A172 (cell line): ENCODE results near the gene MS4A6E. TPM values are rescaled to one million over a fixed set of nuclear protein-coding genes. Genes with fewer than 3 reads are reported as not detected.

ENCODE experiments used
- DNase-seq: peaks from one replicate; pipeline ENCODE4 v3.0.0-alpha.2; 2015; ENCODE audit warnings: low spot score
- total RNA-seq: library from RNA; depleted of rRNA; stranded (reverse); fragments of >200 nt; shearing (Covaris generic); gene quantifications from 2 replicates; pipeline ENCODE4 v1.2.3, GENCODE V29; 2014; rRNA removed

MS4A6E gene
- total RNA-seq, 1 experiment from 2014 or later = not detected

- no peak for DNase-seq
Measured at GRCh38 chr11:60375316-60375715, 48.3 kb downstream of the MS4A6E start.

- no peak for DNase-seq
Measured at GRCh38 chr11:60376601-60377000, 49.5 kb downstream of the MS4A6E start.

GRCh38 chr11:60377401-60378136 is 50.5 kb downstream of the MS4A6E start:
- DNase-seq = no peak

GRCh38 chr11:60378354-60378753 is 51.3 kb downstream of the MS4A6E start, which contains the start of gene MS4A7:
TSS of gene MS4A7 (plus strand) at chr11:60378532. CDS start at chr11:60383142, 4,610 bp downstream.
- DNase-seq = no peak

GRCh38 chr11:60389279-60389910 is 62.3 kb downstream of the MS4A6E start:
- DNase-seq = no peak

GRCh38 chr11:60390419-60390818 is 63.4 kb downstream of the MS4A6E start:
- DNase-seq = no peak

Other genes with a start within 250 kb of the MS4A6E start
- not detected in 2 replicates for gene MS4A2, start 238.6 kb upstream of the MS4A6E start, total RNA-seq
- gene MS4A6A, start 144.2 kb upstream of the MS4A6E start, total RNA-seq = not detected in 2 replicates
- gene MS4A4E, start 84.1 kb upstream of the MS4A6E start, total RNA-seq = not detected in 2 replicates
- gene MS4A4A, start 46.6 kb upstream of the MS4A6E start, total RNA-seq = not detected in 2 replicates
- gene MS4A7, start 51.3 kb downstream of the MS4A6E start, total RNA-seq = not detected in 2 replicates
- gene MS4A14, start 69.2 kb downstream of the MS4A6E start, total RNA-seq = not detected in 2 replicates
- gene MS4A5, start 102.3 kb downstream of the MS4A6E start, total RNA-seq = not detected in 2 replicates
- gene MS4A1, start 128.6 kb downstream of the MS4A6E start, total RNA-seq = not detected in 2 replicates
- gene MS4A12, start 165.5 kb downstream of the MS4A6E start, total RNA-seq = not detected in 2 replicates
- gene MS4A13, start 188.1 kb downstream of the MS4A6E start, total RNA-seq = 2.3 TPM in 1 of 2 replicates, not detected in the other